Mesothelial cell of epicardium (in vitro differentiated cells): Measurements from ENCODE around the gene CLDN14. TPM values are rescaled to one million over a fixed set of nuclear protein-coding genes. Genes with fewer than 3 reads are reported as not detected.

Source experiments
- DNase-seq, 2 experiments: peaks; one replicate each; pipeline ENCODE4 v3.0.0; 2021; ENCODE audit warnings: low spot score in 2 of 2; ENCODE audit not compliant: unreplicated experiment in 2 of 2
- H3K27ac Mint-ChIP-seq: 2 replicates; pipeline ENCODE4 v1.8.0; 2021; ENCODE audit warnings: mixed read lengths
- H3K27me3 Mint-ChIP-seq: 2 replicates; pipeline ENCODE4 v1.8.0; 2021; ENCODE audit warnings: low read depth, mixed read lengths
- H3K36me3 Mint-ChIP-seq: 2 replicates; pipeline ENCODE4 v1.8.0; 2021; ENCODE audit warnings: mixed read lengths
- H3K4me1 Mint-ChIP-seq: 2 replicates; pipeline ENCODE4 v1.8.0; 2021; ENCODE audit warnings: mixed read lengths
- H3K4me3 Mint-ChIP-seq: 2 replicates; pipeline ENCODE4 v1.8.0; 2021; ENCODE audit warnings: mild to moderate bottlenecking, moderate library complexity, mixed read lengths
- H3K9me3 Mint-ChIP-seq: 2 replicates; pipeline ENCODE4 v1.8.0; 2021; ENCODE audit warnings: mixed read lengths
- total RNA-seq: library from RNA; stranded (reverse); gene quantifications from 3 replicates; pipeline ENCODE4 v1.2.1, GENCODE V29; 2021
- TF ChIP-seq, protein P1 (sequence below): fragments of 200-600 bp; sonication (generic); IDR thresholded peaks from one replicate; pipeline ENCODE4 v1.5.0; 2021; ENCODE audit warnings: antibody characterized with exemption; ENCODE audit not compliant: unreplicated experiment

The CLDN14 gene
- total RNA-seq, 1 donor from 2014 or later = not detected

DNA sequence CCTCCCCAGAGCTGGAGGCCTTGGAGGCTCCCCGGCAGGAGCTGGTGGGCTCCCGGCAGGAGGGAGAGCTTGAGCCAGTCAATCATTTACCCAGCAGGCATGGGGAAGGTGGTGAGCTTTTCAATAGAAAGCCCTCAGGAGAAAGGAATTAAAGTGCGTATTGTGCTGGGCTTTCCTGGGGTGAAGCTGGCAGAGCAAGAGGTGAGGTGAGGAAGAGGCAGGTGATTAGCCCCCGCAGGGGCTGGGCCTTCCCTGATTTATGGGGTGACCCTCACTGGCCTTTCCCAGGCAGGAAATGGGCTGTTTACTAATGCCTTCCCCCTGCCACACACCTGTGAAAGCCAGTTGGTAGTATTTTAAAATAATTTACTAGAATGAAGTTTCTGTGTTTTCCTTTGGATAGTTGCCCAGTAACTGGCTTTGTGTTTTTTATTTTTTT, 25.8 kb downstream of the CLDN14 start:
- H3K4me1 Mint-ChIP-seq = peaks cover 12% of the 10 kb centered on the region
- H3K27ac Mint-ChIP-seq = peak overlapping the region; percentile 32
- H3K4me3 Mint-ChIP-seq = no peak overlapping the region
- no peaks in the 10 kb centered on the region for H3K36me3 Mint-ChIP-seq
- no peaks in the 10 kb centered on the region for H3K9me3 Mint-ChIP-seq
- no peaks in the 10 kb centered on the region for H3K27me3 Mint-ChIP-seq
- DNase-seq = no peak
- TF ChIP-seq, protein P1, sequence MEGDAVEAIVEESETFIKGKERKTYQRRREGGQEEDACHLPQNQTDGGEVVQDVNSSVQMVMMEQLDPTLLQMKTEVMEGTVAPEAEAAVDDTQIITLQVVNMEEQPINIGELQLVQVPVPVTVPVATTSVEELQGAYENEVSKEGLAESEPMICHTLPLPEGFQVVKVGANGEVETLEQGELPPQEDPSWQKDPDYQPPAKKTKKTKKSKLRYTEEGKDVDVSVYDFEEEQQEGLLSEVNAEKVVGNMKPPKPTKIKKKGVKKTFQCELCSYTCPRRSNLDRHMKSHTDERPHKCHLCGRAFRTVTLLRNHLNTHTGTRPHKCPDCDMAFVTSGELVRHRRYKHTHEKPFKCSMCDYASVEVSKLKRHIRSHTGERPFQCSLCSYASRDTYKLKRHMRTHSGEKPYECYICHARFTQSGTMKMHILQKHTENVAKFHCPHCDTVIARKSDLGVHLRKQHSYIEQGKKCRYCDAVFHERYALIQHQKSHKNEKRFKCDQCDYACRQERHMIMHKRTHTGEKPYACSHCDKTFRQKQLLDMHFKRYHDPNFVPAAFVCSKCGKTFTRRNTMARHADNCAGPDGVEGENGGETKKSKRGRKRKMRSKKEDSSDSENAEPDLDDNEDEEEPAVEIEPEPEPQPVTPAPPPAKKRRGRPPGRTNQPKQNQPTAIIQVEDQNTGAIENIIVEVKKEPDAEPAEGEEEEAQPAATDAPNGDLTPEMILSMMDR = no peak

DNA sequence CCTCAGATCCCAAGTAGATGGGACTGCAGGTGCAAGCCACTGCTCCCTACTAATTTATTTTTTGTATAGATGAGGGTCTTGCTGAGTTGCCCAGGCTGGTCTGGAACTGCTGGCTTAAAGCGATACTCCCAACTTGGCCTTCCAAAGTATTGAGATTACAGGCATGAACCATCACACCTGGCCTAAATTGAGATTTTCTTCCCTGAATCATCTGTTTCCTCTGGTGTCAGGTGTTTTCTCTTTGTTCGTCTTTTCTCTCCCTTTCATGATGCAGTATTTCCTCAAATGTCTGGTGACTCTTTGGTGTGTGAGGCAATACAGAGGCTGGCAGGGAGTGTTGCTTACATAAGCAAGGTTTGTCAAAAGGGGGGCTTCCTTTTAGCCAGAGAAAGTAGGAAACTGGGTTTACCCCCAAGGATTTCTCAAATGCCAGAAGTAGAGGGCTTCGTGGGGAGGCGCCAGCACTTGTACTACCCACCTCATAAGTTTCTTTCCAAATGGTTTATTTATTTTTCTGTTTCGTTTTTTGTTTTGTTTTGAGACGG, 27.6 kb downstream of the CLDN14 start:
- Mint-ChIP-seq H3K36me3 (no peaks in the 10 kb centered on the region), H3K9me3 (no peaks in the 10 kb centered on the region), H3K4me3 (no peak overlapping the region), H3K27ac (no peak overlapping the region), H3K4me1 (peaks cover 12% of the 10 kb centered on the region), H3K27me3 (no peaks in the 10 kb centered on the region)
- no peak for DNase-seq
- TF ChIP-seq, protein P1 = no peak

- Mint-ChIP-seq H3K9me3 (no peaks in the 10 kb centered on the region), H3K36me3 (no peaks in the 10 kb centered on the region), H3K4me1 (peaks cover 12% of the 10 kb centered on the region), H3K4me3 (no peak overlapping the region), H3K27me3 (no peaks in the 10 kb centered on the region), H3K27ac (no peak overlapping the region)
- no peak for DNase-seq
- TF ChIP-seq, protein P1 = no peak
Observed at GRCh38 chr21:36451506-36451905, 28.4 kb downstream of the CLDN14 start.

- no peaks in the 10 kb centered on the region for H3K27me3 Mint-ChIP-seq
- DNase-seq = no peak
- no peak overlapping the region for H3K27ac Mint-ChIP-seq
- TF ChIP-seq, protein P1 = no peak
- H3K4me3 Mint-ChIP-seq = no peak overlapping the region
- peaks cover 12% of the 10 kb centered on the region for H3K4me1 Mint-ChIP-seq
- H3K36me3 Mint-ChIP-seq = no peaks in the 10 kb centered on the region
- no peaks in the 10 kb centered on the region for H3K9me3 Mint-ChIP-seq
Observed at GRCh38 chr21:36450511-36450910, 29.4 kb downstream of the CLDN14 start.

GRCh38 chr21:36446301-36446700, 33.6 kb downstream of the CLDN14 start:
- H3K27me3 Mint-ChIP-seq = no peaks in the 10 kb centered on the region
- TF ChIP-seq, protein P1 = no peak
- DNase-seq = no peak
- no peak overlapping the region for H3K27ac Mint-ChIP-seq
- H3K36me3 Mint-ChIP-seq = no peaks in the 10 kb centered on the region
- no peaks in the 10 kb centered on the region for H3K4me1 Mint-ChIP-seq
- no peaks in the 10 kb centered on the region for H3K9me3 Mint-ChIP-seq
- no peak overlapping the region for H3K4me3 Mint-ChIP-seq

DNA sequence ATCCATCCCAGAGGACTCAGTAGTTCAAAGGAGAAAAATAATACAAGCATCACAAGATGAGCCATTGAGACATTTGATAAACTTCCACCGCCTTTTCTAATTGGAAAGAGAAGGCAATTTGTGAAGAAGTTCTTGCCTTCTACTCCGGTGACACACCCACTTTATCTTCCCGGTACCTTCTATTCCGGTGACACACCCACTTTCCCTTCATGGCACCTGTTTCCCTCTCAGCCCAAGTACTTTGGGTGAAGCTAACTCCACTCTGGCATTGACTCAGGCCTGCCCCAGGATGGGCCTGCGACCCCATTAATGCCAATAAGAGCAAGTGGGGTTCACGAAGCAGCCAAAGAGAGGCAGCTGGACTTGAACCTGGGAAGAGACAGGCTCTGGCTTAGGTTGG, 38.2 kb downstream of the CLDN14 start:
- Mint-ChIP-seq H3K4me1 (no peaks in the 10 kb centered on the region), H3K36me3 (no peaks in the 10 kb centered on the region), H3K4me3 (no peak overlapping the region), H3K9me3 (peaks cover 5% of the 10 kb centered on the region), H3K27me3 (no peaks in the 10 kb centered on the region), H3K27ac (no peak overlapping the region)
- TF ChIP-seq, protein P1 = no peak
- DNase-seq = no peak
